ENCODE results near the gene TAB2. TPM values are rescaled to one million over a fixed set of nuclear protein-coding genes. Genes with fewer than 3 reads are reported as not detected.

TAB2 gene
- total and polyA plus RNA-seq, 2 experiments from 2014 or later = 14.2 to 51.9 TPM

- Histone ChIP-seq H3K9me2 (replicated peaks; ENCODE audit: insufficient read depth) (no peaks in the 10 kb centered on the region), H3K4me3 (no peak overlapping the region), H4K20me1 (ENCODE audit: insufficient read depth, poor library complexity, severe bottlenecking) (peaks cover 71% of the 10 kb centered on the region), H3K27me3 (no peaks in the 10 kb centered on the region), H3K27ac (no peak overlapping the region), H3K9me3 (ENCODE audit: low read depth) (no peaks in the 10 kb centered on the region), H3K4me1 (ENCODE audit: insufficient read depth) (peaks cover 8% of the 10 kb centered on the region), H2AFZ (no peak overlapping the region), H3K79me2 (peaks cover 97% of the 10 kb centered on the region), H3K36me3 (replicated peaks; ENCODE audit: insufficient read depth, low read depth) (no peaks in the 10 kb centered on the region), H3K4me2 (no peak overlapping the region)
- TF ChIP-seq CTCF (IDR thresholded peaks at IDR 0.05; ENCODE audit: poor library complexity) (no peak), EZH2phosphoT487 (IDR thresholded peaks at IDR 0.05; ENCODE audit: low read depth, severe bottlenecking, unreplicated experiment) (no peak), EZH2 (IDR thresholded peaks at IDR 0.05; ENCODE audit: borderline replicate concordance) (no peak)
- DNase-seq (ENCODE audit: low spot score) = no peak
- 82% methylated on average over 1 of the region's 1 CpG for WGBS (ENCODE audit: low lambda C conversion rate, missing lambda C conversion rate)
Measured at GRCh38 chr6:149368065-149368464, 50.6 kb downstream of the TAB2 start.

- TF ChIP-seq EZH2phosphoT487 (IDR thresholded peaks at IDR 0.05; ENCODE audit: low read depth, severe bottlenecking, unreplicated experiment) = no peak
- TF ChIP-seq CTCF (IDR thresholded peaks at IDR 0.05; ENCODE audit: poor library complexity) = no peak
- TF ChIP-seq EZH2 (IDR thresholded peaks at IDR 0.05; ENCODE audit: borderline replicate concordance) = no peak
- H3K36me3 ChIP-seq (replicated peaks; ENCODE audit: insufficient read depth, low read depth) = no peaks in the 10 kb centered on the region
- peaks cover 3% of the 10 kb centered on the region for H3K4me1 ChIP-seq (ENCODE audit: insufficient read depth)
- H3K27ac ChIP-seq = no peak overlapping the region
- H4K20me1 ChIP-seq (ENCODE audit: insufficient read depth, poor library complexity, severe bottlenecking) = peaks cover 52% of the 10 kb centered on the region
- no peak for DNase-seq (ENCODE audit: low spot score)
- H2AFZ ChIP-seq = no peak overlapping the region
- H3K79me2 ChIP-seq = peaks cover 85% of the 10 kb centered on the region
- H3K4me3 ChIP-seq = no peak overlapping the region
- no peaks in the 10 kb centered on the region for H3K9me2 ChIP-seq (replicated peaks; ENCODE audit: insufficient read depth)
- H3K4me2 ChIP-seq = no peak overlapping the region
- no peaks in the 10 kb centered on the region for H3K27me3 ChIP-seq
- H3K9me3 ChIP-seq (ENCODE audit: low read depth) = no peaks in the 10 kb centered on the region
Measured at GRCh38 chr6:149371154-149371553, 53.6 kb downstream of the TAB2 start.

GRCh38 chr6:149372062-149372461 is 54.5 kb downstream of the TAB2 start:
- no peaks in the 10 kb centered on the region for H3K27me3 ChIP-seq
- H3K4me3 ChIP-seq = no peak overlapping the region
- DNase-seq (ENCODE audit: low spot score) = no peak
- peaks cover 81% of the 10 kb centered on the region for H3K79me2 ChIP-seq
- no peaks in the 10 kb centered on the region for H3K36me3 ChIP-seq (replicated peaks; ENCODE audit: insufficient read depth, low read depth)
- no peaks in the 10 kb centered on the region for H3K9me2 ChIP-seq (replicated peaks; ENCODE audit: insufficient read depth)
- H2AFZ ChIP-seq = no peak overlapping the region
- H4K20me1 ChIP-seq (ENCODE audit: insufficient read depth, poor library complexity, severe bottlenecking) = peaks cover 42% of the 10 kb centered on the region
- no peaks in the 10 kb centered on the region for H3K4me1 ChIP-seq (ENCODE audit: insufficient read depth)
- H3K9me3 ChIP-seq (ENCODE audit: low read depth) = no peaks in the 10 kb centered on the region
- H3K27ac ChIP-seq = no peak overlapping the region
- no peak overlapping the region for H3K4me2 ChIP-seq
- TF ChIP-seq CTCF (IDR thresholded peaks at IDR 0.05; ENCODE audit: poor library complexity) = no peak
- no peak for TF ChIP-seq EZH2phosphoT487 (IDR thresholded peaks at IDR 0.05; ENCODE audit: low read depth, severe bottlenecking, unreplicated experiment)
- no peak for TF ChIP-seq EZH2 (IDR thresholded peaks at IDR 0.05; ENCODE audit: borderline replicate concordance)
- 76% methylated on average over 2 of the region's 2 CpGs for WGBS (ENCODE audit: low lambda C conversion rate, missing lambda C conversion rate)

GRCh38 chr6:149373511-149373910 is 56.0 kb downstream of the TAB2 start:
- Histone ChIP-seq H3K4me1 (ENCODE audit: insufficient read depth) (no peaks in the 10 kb centered on the region), H3K27me3 (no peaks in the 10 kb centered on the region), H3K79me2 (peaks cover 72% of the 10 kb centered on the region), H3K4me3 (no peak overlapping the region), H3K36me3 (replicated peaks; ENCODE audit: insufficient read depth, low read depth) (no peaks in the 10 kb centered on the region), H2AFZ (no peak overlapping the region), H3K9me3 (ENCODE audit: low read depth) (no peaks in the 10 kb centered on the region), H3K27ac (no peak overlapping the region), H3K9me2 (replicated peaks; ENCODE audit: insufficient read depth) (no peaks in the 10 kb centered on the region), H4K20me1 (ENCODE audit: insufficient read depth, poor library complexity, severe bottlenecking) (peaks cover 28% of the 10 kb centered on the region), H3K4me2 (no peak overlapping the region)
- no peak for DNase-seq (ENCODE audit: low spot score)
- no peak for TF ChIP-seq EZH2phosphoT487 (IDR thresholded peaks at IDR 0.05; ENCODE audit: low read depth, severe bottlenecking, unreplicated experiment)
- no peak for TF ChIP-seq CTCF (IDR thresholded peaks at IDR 0.05; ENCODE audit: poor library complexity)
- TF ChIP-seq EZH2 (IDR thresholded peaks at IDR 0.05; ENCODE audit: borderline replicate concordance) = no peak
- 96% methylated on average over 2 of the region's 2 CpGs for WGBS (ENCODE audit: low lambda C conversion rate, missing lambda C conversion rate)
